OCI-LY7 (cell line): ENCODE results near the gene DMXL2. TPM values are rescaled to one million over a fixed set of nuclear protein-coding genes. Genes with fewer than 3 reads are reported as not detected.

Experiments
- BruUV-seq: library from RNA; stranded (reverse); fragments of 400-500 nt; replicated peaks from 2 replicates; lab custom pipeline; 2021; lab: Mats Ljungman, UMichigan
- CTCF ChIA-PET: fragments of 300-600 bp; sonication (Branson Sonifier 250); formaldehyde crosslinking; loops from one replicate; lab custom pipeline; 2022; ENCODE audit warnings: antibody characterized with exemption; ENCODE audit not compliant: unreplicated experiment; lab: Charles Lee
- POLR2A ChIA-PET: fragments of 300-600 bp; sonication (Branson Sonifier 250); formaldehyde crosslinking; loops from one replicate; lab custom pipeline; 2022; ENCODE audit warnings: antibody characterized with exemption; lab: Charles Lee
- DNase-seq: peaks from one replicate; pipeline ENCODE4 v3.0.0-alpha.2; 2015; ENCODE audit warnings: low spot score
- H2AFZ ChIP-seq: fragments of 200-600 bp; sonication (generic), shearing (Covaris generic); 2 replicates; pipeline ENCODE4 v1.6.1; 2014; ENCODE audit warnings: mild to moderate bottlenecking, antibody characterized with exemption, low read length, moderate library complexity
- H3K27ac ChIP-seq: fragments of 200-600 bp; sonication (generic); 2 replicates; pipeline ENCODE4 v1.5.1; 2014; ENCODE audit warnings: mixed run types, low read depth, mild to moderate bottlenecking, moderate library complexity, low read length, inconsistent platforms; ENCODE audit not compliant: poor library complexity, severe bottlenecking
- H3K36me3 ChIP-seq: fragments of 200-600 bp; sonication (generic); 2 replicates; pipeline ENCODE4 v1.6.1; 2014; ENCODE audit warnings: mild to moderate bottlenecking, antibody characterized with exemption, low read length, moderate library complexity, mixed read lengths; ENCODE audit not compliant: insufficient read depth
- H3K4me1 ChIP-seq: fragments of 200-600 bp; sonication (generic); 2 replicates; pipeline ENCODE4 v1.5.1; 2014; ENCODE audit warnings: mild to moderate bottlenecking, low read length; ENCODE audit not compliant: insufficient read depth, poor library complexity, severe bottlenecking
- H3K4me2 ChIP-seq: fragments of 200-600 bp; sonication (generic); 2 replicates; pipeline ENCODE4 v1.6.1; 2014; ENCODE audit warnings: mild to moderate bottlenecking, low read length
- H3K4me3 ChIP-seq: fragments of 200-600 bp; sonication (generic); 2 replicates; pipeline ENCODE4 v1.5.1; 2014; ENCODE audit warnings: mild to moderate bottlenecking, low read depth, low read length; ENCODE audit not compliant: poor library complexity, severe bottlenecking
- H3K79me2 ChIP-seq: fragments of 200-600 bp; sonication (generic); 2 replicates; pipeline ENCODE4 v1.6.1; 2016; ENCODE audit warnings: low read depth, mild to moderate bottlenecking, low read length, moderate library complexity, mixed read lengths; ENCODE audit not compliant: insufficient read depth
- H3K9me2 ChIP-seq: fragments of 200-600 bp; sonication (generic); 2 replicates; pipeline ENCODE4 v1.6.1; 2016; ENCODE audit warnings: mild to moderate bottlenecking, low read length, mixed read lengths; ENCODE audit not compliant: insufficient read depth
- H3K9me3 ChIP-seq: fragments of 200-600 bp; sonication (generic); 2 replicates; pipeline ENCODE4 v1.6.1; 2014; ENCODE audit warnings: mild to moderate bottlenecking, mixed run types, low read length, mixed read lengths
- H4K20me1 ChIP-seq: fragments of 200-600 bp; sonication (generic); 2 replicates; pipeline ENCODE4 v1.6.1; 2014; ENCODE audit warnings: mild to moderate bottlenecking, antibody characterized with exemption, low read length, moderate library complexity, mixed read lengths; ENCODE audit not compliant: insufficient read depth
- EZH2phosphoT487 ChIP-seq: fragments of 200-600 bp; sonication (generic); IDR thresholded peaks from 2 replicates; pipeline ENCODE4 v1.6.1; 2018; ENCODE audit warnings: low read depth, borderline replicate concordance, mild to moderate bottlenecking, mixed run types, antibody characterized with exemption, low read length, moderate library complexity, mixed read lengths
- intact Hi-C: fragments of 100-400 bp; cut with micrococcal nuclease; formaldehyde crosslinking; loops from one replicate; pipeline ENCODE4 v1.10.0; 2022; ENCODE audit not compliant: unreplicated experiment
- total RNA-seq, 2 experiments: library from RNA; depleted of rRNA in 1 of 2; stranded (reverse); fragments of >200 nt in 1 of 2; shearing (Covaris generic) in 1 of 2; gene quantifications; 2 replicates each; pipeline ENCODE4 v1.2.3, GENCODE V29; 2014 to 2022
- TF ChIP-seq, protein P1 (sequence below): fragments of 200-600 bp; sonication (generic); conservative IDR thresholded peaks from 2 replicates; pipeline ENCODE4 v1.5.1; 2014; ENCODE audit warnings: mild to moderate bottlenecking, antibody characterized with exemption, low read length, moderate library complexity, mixed read lengths

DMXL2 gene
- total RNA-seq, 2 experiments from 2014 or later, result 0.32 to 0.47 TPM

DNA sequence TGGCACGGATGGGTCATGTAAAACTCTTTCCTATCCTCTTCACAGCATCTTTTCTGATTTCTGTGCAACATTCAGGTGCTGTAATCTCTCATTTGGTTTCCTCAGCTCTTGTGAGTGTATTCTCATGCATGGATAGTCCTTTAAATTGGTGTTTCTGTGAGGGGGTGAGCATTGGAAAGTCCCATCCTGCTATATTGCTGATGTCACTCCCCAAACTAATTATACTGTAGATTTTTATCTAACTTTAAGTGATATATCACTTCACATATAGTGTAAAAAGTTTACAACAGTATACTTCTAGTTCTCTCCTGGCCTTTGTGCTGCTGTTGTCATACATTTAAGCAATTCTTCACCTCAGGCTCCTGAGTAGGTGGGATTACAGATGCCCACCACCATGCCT is 178.5 kb downstream of the DMXL2 start:
- Histone ChIP-seq H3K79me2 (no peaks in the 10 kb centered on the region), H3K4me2 (no peak overlapping the region), H3K4me3 (no peak overlapping the region), H3K36me3 (no peaks in the 10 kb centered on the region), H3K27ac (no peak overlapping the region), H3K9me3 (no peaks in the 10 kb centered on the region), H3K9me2 (no peaks in the 10 kb centered on the region), H3K4me1 (no peaks in the 10 kb centered on the region), H4K20me1 (no peaks in the 10 kb centered on the region), H2AFZ (no peak overlapping the region)
- BruUV-seq, result no TSS peak
- intact Hi-C loops, result no loop called here
- no peak for DNase-seq
- no peak for TF ChIP-seq EZH2phosphoT487
- TF ChIP-seq, protein P1, sequence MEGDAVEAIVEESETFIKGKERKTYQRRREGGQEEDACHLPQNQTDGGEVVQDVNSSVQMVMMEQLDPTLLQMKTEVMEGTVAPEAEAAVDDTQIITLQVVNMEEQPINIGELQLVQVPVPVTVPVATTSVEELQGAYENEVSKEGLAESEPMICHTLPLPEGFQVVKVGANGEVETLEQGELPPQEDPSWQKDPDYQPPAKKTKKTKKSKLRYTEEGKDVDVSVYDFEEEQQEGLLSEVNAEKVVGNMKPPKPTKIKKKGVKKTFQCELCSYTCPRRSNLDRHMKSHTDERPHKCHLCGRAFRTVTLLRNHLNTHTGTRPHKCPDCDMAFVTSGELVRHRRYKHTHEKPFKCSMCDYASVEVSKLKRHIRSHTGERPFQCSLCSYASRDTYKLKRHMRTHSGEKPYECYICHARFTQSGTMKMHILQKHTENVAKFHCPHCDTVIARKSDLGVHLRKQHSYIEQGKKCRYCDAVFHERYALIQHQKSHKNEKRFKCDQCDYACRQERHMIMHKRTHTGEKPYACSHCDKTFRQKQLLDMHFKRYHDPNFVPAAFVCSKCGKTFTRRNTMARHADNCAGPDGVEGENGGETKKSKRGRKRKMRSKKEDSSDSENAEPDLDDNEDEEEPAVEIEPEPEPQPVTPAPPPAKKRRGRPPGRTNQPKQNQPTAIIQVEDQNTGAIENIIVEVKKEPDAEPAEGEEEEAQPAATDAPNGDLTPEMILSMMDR, result no peak
- ChIA-PET POLR2A (no interaction called here), CTCF (no interaction called here)

DNA sequence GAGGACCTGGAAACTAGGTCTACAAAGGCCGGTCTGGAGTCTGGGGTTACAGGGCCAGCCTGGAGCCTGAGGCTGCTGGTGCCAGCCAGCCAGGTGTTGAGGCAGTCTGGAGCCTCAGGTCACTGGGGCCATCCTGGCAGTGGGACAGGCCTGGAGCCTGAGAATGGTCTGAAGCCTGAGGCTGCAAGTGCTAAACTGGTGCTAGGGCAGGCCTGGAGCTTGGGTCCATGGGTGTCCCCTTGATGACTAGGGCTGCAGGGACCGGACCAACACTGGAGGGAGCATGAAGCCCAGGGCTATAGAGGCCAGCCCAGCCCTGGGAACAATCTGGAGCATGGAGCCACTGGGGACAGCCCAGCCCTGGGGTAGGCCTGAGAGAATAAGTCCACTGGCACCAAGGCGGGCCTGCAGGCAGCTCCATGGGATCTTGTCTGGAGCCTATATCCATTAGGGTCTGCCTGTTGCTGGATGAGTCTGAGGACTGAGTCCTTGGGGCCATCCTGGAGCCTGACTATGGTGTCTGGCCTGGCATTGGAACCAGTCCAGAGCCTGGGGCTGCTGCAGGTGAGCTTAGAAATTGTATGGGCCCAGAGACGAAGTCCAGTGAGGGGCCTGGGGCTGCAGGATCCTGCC is 179.2 kb downstream of the DMXL2 start:
- TF ChIP-seq, protein P1, result no peak
- no peak for TF ChIP-seq EZH2phosphoT487
- H3K79me2 ChIP-seq, result no peaks in the 10 kb centered on the region
- intact Hi-C loops, result no loop called here
- POLR2A ChIA-PET, result no interaction called here
- H3K36me3 ChIP-seq, result no peaks in the 10 kb centered on the region
- CTCF ChIA-PET, result no interaction called here
- no peaks in the 10 kb centered on the region for H3K4me1 ChIP-seq
- H3K9me3 ChIP-seq, result no peaks in the 10 kb centered on the region
- no peak overlapping the region for H2AFZ ChIP-seq
- no peak for DNase-seq
- no peak overlapping the region for H3K4me2 ChIP-seq
- H4K20me1 ChIP-seq, result no peaks in the 10 kb centered on the region
- H3K9me2 ChIP-seq, result no peaks in the 10 kb centered on the region
- no peak overlapping the region for H3K4me3 ChIP-seq
- no TSS peak for BruUV-seq
- H3K27ac ChIP-seq, result no peak overlapping the region

DNA sequence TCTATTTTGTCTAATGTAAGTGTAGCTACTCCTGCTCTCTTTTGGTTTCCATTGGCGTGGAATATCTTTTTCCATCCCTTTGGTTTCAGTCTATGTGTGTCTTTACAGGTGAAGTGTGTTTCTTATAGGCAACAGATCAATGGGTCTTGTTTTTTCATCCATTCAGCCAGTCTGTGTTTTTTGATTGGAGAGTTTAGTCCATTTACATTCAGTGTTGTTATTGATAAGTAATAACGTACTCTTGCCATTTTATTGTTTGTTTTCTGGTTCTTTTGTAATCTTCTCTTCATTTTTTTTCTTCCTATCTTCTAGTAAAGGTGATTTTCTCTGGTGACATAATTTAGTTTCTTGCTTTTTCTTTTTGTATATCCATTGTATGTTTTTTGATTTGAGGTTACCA is 184.0 kb downstream of the DMXL2 start:
- TF ChIP-seq, protein P1, result no peak
- TF ChIP-seq EZH2phosphoT487, result no peak
- no peak overlapping the region for H3K4me3 ChIP-seq
- no peak overlapping the region for H3K27ac ChIP-seq
- no peaks in the 10 kb centered on the region for H4K20me1 ChIP-seq
- H3K4me1 ChIP-seq, result no peaks in the 10 kb centered on the region
- no peaks in the 10 kb centered on the region for H3K9me2 ChIP-seq
- ChIA-PET POLR2A (no interaction called here), CTCF (no interaction called here)
- intact Hi-C loops, result no loop called here
- no peak overlapping the region for H2AFZ ChIP-seq
- H3K9me3 ChIP-seq, result no peaks in the 10 kb centered on the region
- no TSS peak for BruUV-seq
- no peaks in the 10 kb centered on the region for H3K36me3 ChIP-seq
- no peak overlapping the region for H3K4me2 ChIP-seq
- DNase-seq, result no peak
- H3K79me2 ChIP-seq, result no peaks in the 10 kb centered on the region
